DLD1 (cell line): ENCODE measurements around the gene PRAMEF12.
"Not testable (repeated sequence)": the region's sequence is repeated elsewhere in the genome, so short reads cannot be mapped to it uniquely, and the experiment has no call there.

Experiments
- in situ Hi-C: cut with HindIII; loops from 2 replicates; pipeline ENCODE4 v1.10.0; 2017; ENCODE audit warnings: low sequenced_read_pairs

PRAMEF12 gene

GRCh38 chr1:12769976-12770505, 3.5 kb upstream of the PRAMEF12 start:
- in situ Hi-C loops, result no loop called here

GRCh38 chr1:12770620-12771019, 2.9 kb upstream of the PRAMEF12 start:
- in situ Hi-C loops, result no loop called here

GRCh38 chr1:12771186-12771585, 2.4 kb upstream of the PRAMEF12 start:
- in situ Hi-C loops, result no loop called here

GRCh38 chr1:12772520-12772919, 1.0 kb upstream of the PRAMEF12 start:
- in situ Hi-C loops, result no loop called here

- in situ Hi-C loops, result no loop called here
Measured at GRCh38 chr1:12774801-12775345, 1.3 kb downstream of the PRAMEF12 start.

GRCh38 chr1:12775443-12775842, 1.9 kb downstream of the PRAMEF12 start:
- in situ Hi-C loops, result no loop called here

GRCh38 chr1:12776801-12777557, 3.4 kb downstream of the PRAMEF12 start:
- in situ Hi-C loops, result no loop called here

GRCh38 chr1:12778061-12778460, 4.5 kb downstream of the PRAMEF12 start:
- in situ Hi-C loops, result no loop called here

GRCh38 chr1:12778907-12779306, 5.4 kb downstream of the PRAMEF12 start:
- in situ Hi-C loops, result no loop called here

GRCh38 chr1:12781488-12781887, 8.0 kb downstream of the PRAMEF12 start:
- in situ Hi-C loops, result not testable (repeated sequence)

- in situ Hi-C loops, result not testable (repeated sequence)
Measured at GRCh38 chr1:12783783-12784182, 10.2 kb downstream of the PRAMEF12 start.

GRCh38 chr1:12784729-12785128, 11.2 kb downstream of the PRAMEF12 start:
- in situ Hi-C loops, result not testable (repeated sequence)

GRCh38 chr1:12791097-12791496, 17.6 kb downstream of the PRAMEF12 start, which contains the start of gene PRAMEF1:
TSS of gene PRAMEF1 (plus strand) at chr1:12791397. CDS start at chr1:12793228, 1,831 bp downstream.
- in situ Hi-C loops, result not testable (repeated sequence)

- in situ Hi-C loops, result no loop called here
Measured at GRCh38 chr1:12798911-12799310, 25.4 kb downstream of the PRAMEF12 start.

GRCh38 chr1:12799730-12800129, 26.2 kb downstream of the PRAMEF12 start:
- in situ Hi-C loops, result no loop called here

- in situ Hi-C loops, result no loop called here
Measured at GRCh38 chr1:12809933-12810332, 36.4 kb downstream of the PRAMEF12 start.

GRCh38 chr1:12810691-12811408, 37.3 kb downstream of the PRAMEF12 start:
- in situ Hi-C loops, result no loop called here

- in situ Hi-C loops, result no loop called here
Measured at GRCh38 chr1:12811409-12811784, 37.9 kb downstream of the PRAMEF12 start.

GRCh38 chr1:12819061-12819460, 45.5 kb downstream of the PRAMEF12 start:
- in situ Hi-C loops, result not testable (repeated sequence)
